Astrocyte (in vitro differentiated cells and primary cell): ENCODE data around the gene CCK. TPM values are rescaled to one million over a fixed set of nuclear protein-coding genes. Genes with fewer than 3 reads are reported as not detected.

Experiments used
- DNase-seq: peaks from one replicate; pipeline ENCODE4 v3.0.0-alpha.2; 2010; ENCODE audit warnings: low read depth
- FAIRE-seq: peaks from 2 replicates; lab custom pipeline; 2011; peaks lifted over from hg19 to GRCh38; lab: Jason Lieb, UNC
- H2AFZ ChIP-seq: 2 replicates; pipeline ENCODE4 v1.6.0; 2012; ENCODE audit warnings: low read depth, low read length, inconsistent platforms
- H3K27ac ChIP-seq: 2 replicates; pipeline ENCODE4 v1.5.1; 2011; ENCODE audit warnings: low read depth, low read length, inconsistent platforms
- H3K27me3 ChIP-seq: 2 replicates; pipeline ENCODE4 v1.6.0; 2011; ENCODE audit warnings: low read length, inconsistent platforms; ENCODE audit not compliant: insufficient read depth
- H3K36me3 ChIP-seq: 2 replicates; pipeline ENCODE4 v1.5.1; 2011; ENCODE audit warnings: low read length, inconsistent platforms; ENCODE audit not compliant: insufficient read depth
- H3K4me1 ChIP-seq: 2 replicates; pipeline ENCODE4 v1.5.1; 2011; ENCODE audit warnings: low read length, inconsistent platforms; ENCODE audit not compliant: insufficient read depth
- H3K4me2 ChIP-seq: 2 replicates; pipeline ENCODE4 v1.6.0; 2012; ENCODE audit warnings: low read length, inconsistent platforms
- H3K4me3 ChIP-seq: 2 replicates; pipeline ENCODE4 v1.5.1; 2011; ENCODE audit warnings: low read depth, mild to moderate bottlenecking, low read length, inconsistent platforms; ENCODE audit not compliant: insufficient read depth
- H3K79me2 ChIP-seq: 2 replicates; pipeline ENCODE4 v1.6.0; 2012; ENCODE audit warnings: mild to moderate bottlenecking, low read length, inconsistent platforms; ENCODE audit not compliant: insufficient read depth
- H3K9ac ChIP-seq: 2 replicates; pipeline ENCODE4 v1.6.0; 2012; ENCODE audit warnings: mild to moderate bottlenecking, low read length, inconsistent platforms
- H3K9me3 ChIP-seq: 2 replicates; pipeline ENCODE4 v1.5.1; 2012; ENCODE audit warnings: low read depth, mild to moderate bottlenecking, low read length, inconsistent platforms; ENCODE audit not compliant: insufficient read depth
- H4K20me1 ChIP-seq: 2 replicates; pipeline ENCODE4 v1.6.0; 2012; ENCODE audit warnings: low read length, inconsistent platforms; ENCODE audit not compliant: insufficient read depth
- H3K27ac Mint-ChIP-seq: one replicate; pipeline ENCODE4 v1.8.0; 2021; ENCODE audit warnings: mild to moderate bottlenecking, mixed read lengths; ENCODE audit not compliant: unreplicated experiment
- H3K27me3 Mint-ChIP-seq: one replicate; pipeline ENCODE4 v1.8.0; 2021; ENCODE audit warnings: low read depth, mixed read lengths; ENCODE audit not compliant: unreplicated experiment
- H3K36me3 Mint-ChIP-seq: one replicate; pipeline ENCODE4 v1.8.0; 2021; ENCODE audit warnings: low read depth, mixed read lengths; ENCODE audit not compliant: unreplicated experiment
- H3K4me1 Mint-ChIP-seq: one replicate; pipeline ENCODE4 v1.8.0; 2021; ENCODE audit warnings: low read depth, mixed read lengths; ENCODE audit not compliant: unreplicated experiment
- H3K4me3 Mint-ChIP-seq: one replicate; pipeline ENCODE4 v1.8.0; 2021; ENCODE audit warnings: mild to moderate bottlenecking, moderate library complexity, mixed read lengths; ENCODE audit not compliant: unreplicated experiment
- H3K9me3 Mint-ChIP-seq: one replicate; pipeline ENCODE4 v1.8.0; 2021; ENCODE audit warnings: mild to moderate bottlenecking, mixed read lengths; ENCODE audit not compliant: unreplicated experiment
- CTCF ChIP-seq: IDR thresholded peaks from 2 replicates; pipeline ENCODE4 v1.5.1; 2011; ENCODE audit warnings: low read depth, mild to moderate bottlenecking, inconsistent platforms, low read length, moderate library complexity; ENCODE audit not compliant: insufficient read depth
- EZH2 ChIP-seq: IDR thresholded peaks from 2 replicates; pipeline ENCODE4 v1.6.1; 2012; ENCODE audit warnings: mild to moderate bottlenecking, low read length, inconsistent platforms; ENCODE audit not compliant: insufficient read depth
- total RNA-seq: library from RNA; stranded (reverse); gene quantifications from 2 replicates; pipeline ENCODE4 v1.2.1, GENCODE V29; 2021

The CCK gene
- total RNA-seq, 1 donor from 2014 or later, result not detected

- H3K27ac ChIP-seq, result no peak overlapping the region
- Mint-ChIP-seq H3K27me3 (peaks cover 33% of the 10 kb centered on the region), H3K36me3 (no peaks in the 10 kb centered on the region), H3K4me1 (peaks cover 9% of the 10 kb centered on the region), H3K9me3 (peaks cover 4% of the 10 kb centered on the region), H3K4me3 (no peak overlapping the region), H3K27ac (no peak overlapping the region)
- no peaks in the 10 kb centered on the region for H3K9me3 ChIP-seq
- FAIRE-seq (no peak), DNase-seq (no peak)
- no peaks in the 10 kb centered on the region for H4K20me1 ChIP-seq
- H3K9ac ChIP-seq, result no peak overlapping the region
- H3K4me3 ChIP-seq, result peak overlapping the region; percentile 19
- H3K27me3 ChIP-seq, result peaks cover 33% of the 10 kb centered on the region
- no peaks in the 10 kb centered on the region for H3K36me3 ChIP-seq
- H3K4me2 ChIP-seq, result peak overlapping the region; percentile 48
- no peaks in the 10 kb centered on the region for H3K79me2 ChIP-seq
- H3K4me1 ChIP-seq, result peaks cover 14% of the 10 kb centered on the region
- TF ChIP-seq CTCF, result no peak
- TF ChIP-seq EZH2, result peak; percentile 84
- H2AFZ ChIP-seq, result no peak overlapping the region
Observed at GRCh38 chr3:42263354-42264346, 2.3 kb downstream of the CCK start.

GRCh38 chr3:42262525-42262924, 3.5 kb downstream of the CCK start:
- FAIRE-seq (no peak), DNase-seq (peak; percentile 83)
- Mint-ChIP-seq H3K36me3 (no peaks in the 10 kb centered on the region), H3K9me3 (peaks cover 2% of the 10 kb centered on the region), H3K27me3 (peaks cover 28% of the 10 kb centered on the region), H3K4me3 (no peak overlapping the region), H3K4me1 (peaks cover 9% of the 10 kb centered on the region), H3K27ac (no peak overlapping the region)
- Histone ChIP-seq H3K27me3 (peaks cover 22% of the 10 kb centered on the region), H3K4me2 (peak overlapping the region; percentile 48), H4K20me1 (no peaks in the 10 kb centered on the region), H3K27ac (no peak overlapping the region), H3K9ac (no peak overlapping the region), H3K36me3 (no peaks in the 10 kb centered on the region), H2AFZ (no peak overlapping the region), H3K79me2 (no peaks in the 10 kb centered on the region), H3K4me3 (no peak overlapping the region), H3K4me1 (peaks cover 14% of the 10 kb centered on the region), H3K9me3 (no peaks in the 10 kb centered on the region)
- no peak for TF ChIP-seq EZH2
- TF ChIP-seq CTCF, result no peak

GRCh38 chr3:42257007-42257406, 9.0 kb downstream of the CCK start:
- Histone ChIP-seq H3K4me3 (no peak overlapping the region), H3K4me2 (peak overlapping the region; percentile 63), H3K4me1 (peaks cover 25% of the 10 kb centered on the region), H3K9me3 (no peaks in the 10 kb centered on the region), H3K36me3 (no peaks in the 10 kb centered on the region), H3K27me3 (no peaks in the 10 kb centered on the region), H4K20me1 (no peaks in the 10 kb centered on the region), H3K79me2 (no peaks in the 10 kb centered on the region), H2AFZ (no peak overlapping the region), H3K27ac (no peak overlapping the region), H3K9ac (no peak overlapping the region)
- no peak for DNase-seq
- peaks cover 6% of the 10 kb centered on the region for H3K27me3 Mint-ChIP-seq
- no peak for FAIRE-seq
- H3K27ac Mint-ChIP-seq, result no peak overlapping the region
- peaks cover 2% of the 10 kb centered on the region for H3K9me3 Mint-ChIP-seq
- peaks cover 33% of the 10 kb centered on the region for H3K4me1 Mint-ChIP-seq
- H3K36me3 Mint-ChIP-seq, result no peaks in the 10 kb centered on the region
- TF ChIP-seq CTCF (no peak), EZH2 (no peak)
- H3K4me3 Mint-ChIP-seq, result no peak overlapping the region
